HG02943 (cell line): Measurements from ENCODE around the gene PDE7B.
"Not testable (repeated sequence)": the region's sequence is repeated elsewhere in the genome, so short reads cannot be mapped to it uniquely, and the experiment has no call there.

Source experiments
- ATAC-seq: cut with Tn5 transposase; IDR thresholded peaks from one replicate; pipeline ENCODE4 v1.9.1; 2021; ENCODE audit warnings: mild to moderate bottlenecking, low read depth, moderate library complexity; ENCODE audit not compliant: unreplicated experiment

PDE7B gene

GRCh38 chr6:136134751-136135150, 283.2 kb downstream of the PDE7B start:
- ATAC-seq, result no peak

GRCh38 chr6:136136274-136136673, 284.8 kb downstream of the PDE7B start:
- no peak for ATAC-seq

DNA sequence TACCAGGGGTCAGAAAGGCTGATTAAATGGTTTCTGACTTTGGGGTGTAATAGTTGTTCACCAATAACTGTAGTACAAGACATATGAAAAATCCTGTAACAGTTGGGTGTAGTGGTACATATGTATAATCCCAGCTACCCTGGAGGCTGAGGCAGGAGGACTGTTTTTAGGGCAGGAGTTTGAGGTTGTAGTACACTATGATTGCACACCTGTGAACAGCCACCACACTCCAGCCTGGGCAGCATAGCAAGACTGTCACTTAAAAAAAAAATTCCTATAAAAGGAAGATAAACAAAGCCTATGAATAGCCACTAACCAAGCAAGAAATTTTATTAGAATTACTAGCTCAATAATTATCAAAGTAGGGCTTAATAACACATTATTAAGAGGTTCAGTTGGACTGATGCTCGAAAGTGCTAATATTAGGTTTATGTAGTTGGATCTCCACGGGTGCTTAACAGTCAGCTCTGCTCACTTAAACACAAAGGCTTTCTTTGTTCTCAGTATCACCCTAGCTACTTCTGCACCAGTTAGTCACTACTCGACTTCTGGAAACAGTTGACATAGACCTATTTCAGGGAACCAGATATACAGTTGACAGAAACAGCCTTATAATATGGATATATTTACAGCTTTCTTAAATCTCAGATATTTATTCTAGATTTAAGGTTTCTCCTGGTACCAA, 285.6 kb downstream of the PDE7B start:
- ATAC-seq, result no peak

DNA sequence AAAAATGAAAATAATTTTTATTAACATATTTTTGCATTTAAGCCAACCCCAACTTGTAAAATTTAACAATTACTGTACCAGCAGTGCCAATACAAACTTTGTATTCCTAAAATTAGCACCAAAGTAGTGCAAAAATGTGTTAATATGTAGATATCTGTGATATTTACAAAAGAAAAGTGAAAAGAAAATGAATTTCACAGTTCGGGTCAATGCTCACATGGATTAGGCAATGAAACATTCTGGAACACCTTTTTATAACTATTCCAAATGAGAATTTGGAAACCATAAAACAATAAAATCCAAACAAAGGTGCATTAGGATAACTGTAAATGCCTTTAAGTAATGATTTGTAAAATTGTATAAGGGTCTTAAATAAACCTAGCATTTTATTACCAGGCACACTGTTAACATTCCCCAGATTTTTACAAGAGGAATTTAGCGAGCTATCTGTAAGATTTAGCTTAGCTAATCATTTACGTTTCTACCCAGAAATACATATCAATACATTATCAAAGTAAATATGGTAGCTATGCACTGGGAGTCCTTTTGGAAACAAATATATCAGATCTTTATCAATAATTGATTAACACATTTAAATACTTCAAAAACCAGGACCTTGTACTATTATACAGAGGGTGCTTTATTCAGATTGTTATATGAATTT, 286.4 kb downstream of the PDE7B start:
- ATAC-seq, result no peak

DNA sequence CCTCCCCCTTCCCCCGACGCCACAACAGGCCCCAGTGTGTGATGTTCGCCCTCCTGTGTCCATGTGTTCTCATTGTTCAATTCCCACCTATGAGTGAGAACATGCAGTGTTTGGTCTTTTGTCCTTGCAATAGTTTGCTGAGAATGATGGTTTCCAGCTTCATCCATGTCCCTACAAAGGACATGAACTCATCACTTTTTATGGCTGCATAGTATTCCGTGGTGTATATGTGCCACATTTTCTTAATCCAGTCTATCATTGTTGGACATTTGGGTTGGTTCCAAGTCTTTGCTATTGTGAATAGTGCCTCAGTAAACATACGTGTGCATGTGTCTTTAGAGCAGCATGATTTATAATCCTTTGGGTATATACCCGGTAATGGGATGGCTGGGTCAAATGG, 287.6 kb downstream of the PDE7B start:
- not testable (repeated sequence) for ATAC-seq

GRCh38 chr6:136144251-136145023, 292.9 kb downstream of the PDE7B start:
- no peak for ATAC-seq

- ATAC-seq, result no peak
These were observed 294.6 kb downstream of the PDE7B start for GRCh38 chr6:136146130-136146529.

DNA sequence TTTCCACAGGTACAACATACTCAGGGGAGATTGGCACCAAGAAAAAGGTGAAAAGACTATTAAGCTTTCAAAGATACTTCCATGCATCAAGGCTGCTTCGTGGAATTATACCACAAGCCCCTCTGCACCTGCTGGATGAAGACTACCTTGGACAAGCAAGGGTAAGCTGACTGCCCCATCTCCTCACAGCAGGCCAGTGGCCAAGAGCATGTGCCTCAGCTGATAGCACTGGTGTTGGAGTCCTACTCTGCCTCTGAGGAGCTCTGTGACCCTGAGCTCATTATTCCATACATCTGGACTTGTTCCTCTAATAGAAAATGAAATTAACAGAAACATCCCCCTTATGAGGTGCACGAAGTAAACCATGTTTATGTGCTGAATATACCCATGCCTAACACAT, 295.8 kb downstream of the PDE7B start:
- no peak for ATAC-seq

DNA sequence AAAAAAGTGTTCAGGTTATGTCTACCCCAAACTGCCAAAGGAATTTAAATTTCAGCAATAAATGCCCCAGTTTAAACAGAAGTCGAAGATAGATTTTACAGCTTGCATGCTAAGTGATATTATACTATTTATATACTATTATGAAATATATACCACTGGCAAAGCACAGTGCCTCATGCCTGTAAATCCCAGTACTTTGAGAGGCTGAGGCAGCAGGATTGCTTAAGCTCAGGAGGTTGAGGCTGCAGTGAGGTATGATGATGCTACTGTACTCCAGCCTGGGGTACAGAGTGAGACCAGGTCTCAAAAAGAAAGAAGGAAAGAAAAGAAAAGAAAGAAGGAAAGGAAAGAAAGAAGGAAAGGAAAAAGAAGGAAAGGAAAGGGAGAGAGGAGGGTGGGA, 296.6 kb downstream of the PDE7B start:
- no peak for ATAC-seq

DNA sequence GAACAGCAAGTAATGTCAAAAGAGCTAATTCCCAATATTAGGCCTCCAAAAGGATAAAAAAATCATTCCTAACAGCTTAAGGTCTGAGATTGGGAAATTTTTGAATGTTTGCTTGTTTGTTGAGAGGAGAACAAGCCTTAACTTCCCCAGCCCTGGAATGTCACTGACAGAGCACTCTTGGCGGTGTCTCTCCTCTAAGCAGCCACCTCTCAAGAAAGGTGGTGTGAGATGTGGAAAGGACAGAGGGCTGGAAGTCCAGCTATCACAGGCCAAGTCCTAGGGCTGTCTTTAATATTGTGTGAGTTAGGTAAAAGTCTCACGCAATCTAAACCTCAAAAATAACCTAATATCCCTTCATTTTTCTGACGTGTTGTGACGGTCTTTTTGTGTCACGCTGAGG, 297.0 kb downstream of the PDE7B start:
- ATAC-seq, result no peak

DNA sequence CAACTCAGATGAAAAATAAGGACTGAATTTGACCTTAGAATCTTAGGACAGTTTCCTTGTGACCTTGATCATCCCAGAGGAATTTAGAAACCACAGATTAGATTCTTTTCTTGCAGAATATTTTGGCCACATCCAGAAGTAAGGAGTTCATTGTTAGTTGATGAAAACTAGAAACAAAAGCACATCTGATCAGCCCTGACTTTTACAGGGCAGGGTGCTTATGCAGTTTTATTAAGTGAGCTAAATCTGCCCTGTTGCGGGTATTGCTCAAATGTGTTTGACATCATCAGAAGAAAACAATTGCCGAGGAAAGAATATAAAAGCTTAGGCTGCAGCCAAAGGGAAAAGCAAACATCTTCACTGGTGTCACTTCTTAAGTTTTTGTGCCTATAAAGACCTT, 297.8 kb downstream of the PDE7B start:
- ATAC-seq, result no peak

- no peak for ATAC-seq
These were observed 299.5 kb downstream of the PDE7B start for GRCh38 chr6:136150961-136151360.

DNA sequence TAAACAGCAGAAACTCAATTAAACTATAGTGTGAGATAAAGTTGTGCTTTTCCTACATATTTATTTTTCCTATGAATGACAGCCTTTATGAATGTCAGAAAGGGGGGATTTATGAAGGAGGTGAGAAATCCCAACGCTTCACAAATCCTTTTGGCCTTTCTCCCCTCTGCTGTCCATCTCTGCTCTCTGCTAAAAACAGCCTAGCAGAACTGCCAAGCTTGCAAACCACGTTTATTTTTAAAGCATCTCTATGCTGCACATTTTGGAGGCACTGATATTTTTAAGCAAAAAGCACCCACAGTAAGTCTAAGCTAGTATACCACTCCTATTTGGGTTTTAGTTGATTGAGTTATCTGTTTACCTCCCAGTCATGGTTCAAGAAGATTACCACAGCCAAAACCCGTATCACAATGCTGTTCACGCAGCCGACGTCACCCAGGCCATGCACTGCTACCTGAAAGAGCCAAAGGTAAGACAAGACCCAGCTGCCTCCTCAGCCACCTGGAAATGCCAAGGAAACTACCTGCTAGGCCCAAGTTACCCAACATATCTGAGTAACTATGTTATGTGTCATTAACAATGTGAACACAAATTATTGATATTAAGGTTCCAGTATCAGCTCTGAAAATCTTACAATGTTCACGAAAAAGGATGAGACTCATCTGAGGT, 302.3 kb downstream of the PDE7B start:
- ATAC-seq, result no peak

DNA sequence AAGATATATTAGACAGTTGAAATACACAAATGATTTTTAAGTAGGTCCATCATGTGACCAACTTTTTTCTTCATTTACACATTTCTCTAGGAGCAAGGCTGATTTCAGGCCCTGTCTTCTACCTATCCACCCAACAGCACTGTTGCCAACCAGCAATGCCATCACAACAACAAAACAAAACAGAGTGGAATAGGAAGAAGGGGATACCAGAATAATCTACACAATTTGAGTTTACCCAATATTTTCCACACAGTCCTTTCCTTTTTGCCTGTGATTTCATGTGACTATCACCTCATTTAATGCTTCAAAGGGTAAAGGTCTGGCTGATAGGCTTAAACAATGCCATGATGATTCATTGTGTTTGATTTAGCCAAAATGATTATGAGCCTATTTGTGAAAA, 303.7 kb downstream of the PDE7B start:
- no peak for ATAC-seq

- no peak for ATAC-seq
These were observed 306.2 kb downstream of the PDE7B start for GRCh38 chr6:136157743-136158142.

DNA sequence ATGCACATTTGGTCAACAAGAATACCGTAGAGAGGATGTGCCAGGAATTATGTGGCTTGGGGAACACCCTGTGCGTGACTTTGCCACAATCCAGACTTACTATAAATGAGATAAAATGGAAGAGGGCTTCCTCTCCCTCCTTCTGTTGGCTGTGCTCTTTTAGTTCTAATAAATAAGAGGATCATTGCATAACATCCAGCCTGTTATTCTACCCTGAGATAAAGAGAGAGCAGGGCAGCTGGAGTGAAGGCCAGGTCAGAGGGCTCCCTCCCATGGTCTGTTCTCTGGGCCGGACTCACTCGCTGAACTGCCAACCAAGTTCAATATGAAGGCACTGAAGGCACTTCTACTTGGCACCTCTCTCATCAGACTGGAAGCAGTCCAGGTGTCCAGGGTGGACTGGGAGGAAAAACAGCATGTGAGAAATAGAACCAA, 306.9 kb downstream of the PDE7B start:
- ATAC-seq, result no peak

DNA sequence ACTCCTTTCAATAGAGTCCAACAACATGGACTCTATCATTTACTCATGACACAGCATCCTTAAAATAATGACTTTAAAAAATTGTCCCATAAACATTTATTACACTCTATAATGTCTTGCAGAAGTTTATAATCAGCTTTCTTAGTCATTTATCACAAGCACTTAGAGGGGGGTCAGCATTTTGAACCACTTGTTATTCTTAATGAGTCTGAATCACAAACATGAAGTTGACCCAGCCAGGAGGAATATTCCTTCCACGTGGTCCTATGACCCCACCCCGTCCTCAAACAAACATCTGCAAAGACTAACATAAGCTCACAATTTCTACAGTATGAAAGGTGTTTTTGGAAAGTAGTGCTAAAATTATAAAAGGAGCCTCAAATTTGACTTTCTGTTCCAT, 307.5 kb downstream of the PDE7B start:
- ATAC-seq, result no peak

GRCh38 chr6:136160250-136160649, 308.7 kb downstream of the PDE7B start:
- no peak for ATAC-seq

DNA sequence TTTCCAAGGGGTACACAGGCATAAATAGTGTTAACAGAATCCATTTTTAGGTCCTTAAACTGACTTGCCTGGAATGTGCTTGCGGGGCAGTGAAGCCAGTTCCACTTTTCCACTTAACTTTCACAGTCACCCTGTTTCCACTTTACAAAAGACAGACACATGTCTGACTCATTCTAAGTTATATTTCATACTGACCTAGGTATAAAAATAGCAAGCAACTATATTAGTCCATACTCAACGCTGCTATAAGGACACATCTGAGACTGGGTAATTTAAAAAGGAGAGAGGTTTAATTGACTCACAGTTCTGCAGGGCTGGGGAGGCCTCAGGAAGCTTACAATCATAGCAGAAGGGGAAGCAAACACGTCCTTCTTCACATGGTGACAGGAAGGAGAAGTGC, 310.4 kb downstream of the PDE7B start:
- no peak for ATAC-seq

DNA sequence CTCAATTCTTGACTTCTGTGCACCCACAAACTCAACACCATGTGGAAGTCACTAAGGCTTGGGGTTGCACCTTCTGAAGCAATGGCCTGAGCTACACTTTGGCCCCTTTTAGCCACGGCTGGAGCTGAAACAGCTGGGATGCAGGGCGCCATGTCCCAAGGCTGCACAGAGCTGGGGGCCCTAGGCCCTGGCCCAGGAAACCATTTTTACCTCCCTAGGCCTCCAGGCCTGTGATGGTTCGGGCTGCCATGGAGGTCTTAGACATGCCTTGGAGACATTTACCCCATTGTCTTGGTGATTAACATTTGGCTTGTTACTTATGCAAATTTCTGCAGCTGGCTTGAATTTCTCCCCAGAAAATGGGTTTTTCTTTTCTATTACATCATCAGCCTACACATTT, 311.8 kb downstream of the PDE7B start:
- ATAC-seq, result no peak

- ATAC-seq, result no peak
These were observed 315.3 kb downstream of the PDE7B start for GRCh38 chr6:136166815-136167214.
